ENCODE results near the gene ACACA.

ACACA gene

DNA sequence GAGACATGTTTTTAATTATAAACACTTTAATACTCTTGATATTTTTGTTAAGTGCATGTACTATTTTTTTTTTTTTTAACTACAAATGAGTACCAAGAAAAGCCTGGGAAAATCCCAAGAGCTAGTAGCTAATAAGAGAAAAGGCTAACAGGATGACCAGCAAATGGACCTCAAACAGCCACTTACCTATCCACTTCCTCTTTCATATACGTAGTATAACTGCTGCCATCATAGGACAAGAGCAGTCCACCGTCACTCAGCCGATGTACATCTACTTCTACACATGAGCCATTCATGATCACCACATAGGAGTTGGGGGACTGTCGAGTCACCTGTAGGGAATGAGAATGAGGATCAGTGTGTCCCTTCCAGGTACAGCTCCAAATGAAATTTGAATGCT lies 158.8 kb downstream of the ACACA start:
- no peaks in the 10 kb centered on the region for H3K4me1 ChIP-seq (ENCODE audit: control insufficient read depth, insufficient read depth, low read length)
- H3K27me3 ChIP-seq (ENCODE audit: control insufficient read depth, insufficient read depth, low read length), result no peaks in the 10 kb centered on the region
- no peak overlapping the region for H3K4me2 ChIP-seq (ENCODE audit: low read length)
- H3K36me3 ChIP-seq (ENCODE audit: insufficient read depth, low read length), result peaks cover 55% of the 10 kb centered on the region
- H3K9ac ChIP-seq (ENCODE audit: low read depth, low read length), result no peak overlapping the region
- no peaks in the 10 kb centered on the region for H3K9me3 ChIP-seq (replicated peaks; ENCODE audit: low read length)
- H3K4me3 ChIP-seq (ENCODE audit: low read length), result no peak overlapping the region

DNA sequence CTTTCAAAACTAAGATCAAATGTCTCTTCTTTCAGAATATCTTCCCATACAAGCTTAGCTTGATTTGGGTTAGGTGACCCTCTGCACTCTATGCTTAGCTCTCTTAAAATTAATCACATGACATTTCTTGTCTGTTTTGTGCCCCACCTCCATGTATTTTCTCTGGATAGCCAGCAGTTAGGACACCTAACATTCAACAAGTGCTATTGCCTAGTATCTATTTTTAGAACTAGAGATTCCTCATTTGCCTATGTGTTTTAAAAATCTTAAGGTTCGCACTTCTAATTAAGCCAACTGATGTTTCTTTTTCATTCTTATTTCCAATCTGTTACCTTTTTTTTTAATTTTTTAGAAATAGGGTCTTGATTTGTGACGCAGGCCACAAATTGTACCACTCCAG lies 160.6 kb downstream of the ACACA start:
- H3K9ac ChIP-seq (ENCODE audit: low read depth, low read length), result no peak overlapping the region
- H3K4me1 ChIP-seq (ENCODE audit: control insufficient read depth, insufficient read depth, low read length), result no peaks in the 10 kb centered on the region
- H3K4me2 ChIP-seq (ENCODE audit: low read length), result no peak overlapping the region
- no peaks in the 10 kb centered on the region for H3K9me3 ChIP-seq (replicated peaks; ENCODE audit: low read length)
- H3K4me3 ChIP-seq (ENCODE audit: low read length), result no peak overlapping the region
- no peaks in the 10 kb centered on the region for H3K27me3 ChIP-seq (ENCODE audit: control insufficient read depth, insufficient read depth, low read length)
- peaks cover 59% of the 10 kb centered on the region for H3K36me3 ChIP-seq (ENCODE audit: insufficient read depth, low read length)

DNA sequence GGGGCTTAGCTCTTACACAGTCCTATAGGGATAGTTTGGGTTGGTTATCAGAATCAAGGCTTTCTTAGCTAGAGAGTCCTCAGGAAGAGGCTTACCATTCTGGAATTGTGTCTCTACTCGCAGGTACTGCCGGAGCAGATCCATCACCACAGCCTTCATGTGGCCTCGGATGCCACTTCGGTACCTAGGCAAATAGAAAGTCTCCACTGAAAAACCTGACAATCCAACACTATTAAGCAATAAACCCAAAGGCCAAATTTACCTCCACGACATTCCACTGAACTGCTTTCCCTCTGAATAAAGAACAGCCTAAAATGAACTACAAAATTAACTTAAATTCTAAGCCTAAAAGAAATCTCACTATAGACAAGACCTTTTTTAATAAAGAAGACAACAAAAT lies 166.3 kb downstream of the ACACA start:
- Histone ChIP-seq H3K4me3 (ENCODE audit: low read length) (no peak overlapping the region), H3K9me3 (replicated peaks; ENCODE audit: low read length) (no peaks in the 10 kb centered on the region), H3K27me3 (ENCODE audit: control insufficient read depth, insufficient read depth, low read length) (no peaks in the 10 kb centered on the region), H3K9ac (ENCODE audit: low read depth, low read length) (no peak overlapping the region), H3K4me2 (ENCODE audit: low read length) (no peak overlapping the region), H3K4me1 (ENCODE audit: control insufficient read depth, insufficient read depth, low read length) (no peaks in the 10 kb centered on the region), H3K36me3 (ENCODE audit: insufficient read depth, low read length) (peaks cover 47% of the 10 kb centered on the region)

DNA sequence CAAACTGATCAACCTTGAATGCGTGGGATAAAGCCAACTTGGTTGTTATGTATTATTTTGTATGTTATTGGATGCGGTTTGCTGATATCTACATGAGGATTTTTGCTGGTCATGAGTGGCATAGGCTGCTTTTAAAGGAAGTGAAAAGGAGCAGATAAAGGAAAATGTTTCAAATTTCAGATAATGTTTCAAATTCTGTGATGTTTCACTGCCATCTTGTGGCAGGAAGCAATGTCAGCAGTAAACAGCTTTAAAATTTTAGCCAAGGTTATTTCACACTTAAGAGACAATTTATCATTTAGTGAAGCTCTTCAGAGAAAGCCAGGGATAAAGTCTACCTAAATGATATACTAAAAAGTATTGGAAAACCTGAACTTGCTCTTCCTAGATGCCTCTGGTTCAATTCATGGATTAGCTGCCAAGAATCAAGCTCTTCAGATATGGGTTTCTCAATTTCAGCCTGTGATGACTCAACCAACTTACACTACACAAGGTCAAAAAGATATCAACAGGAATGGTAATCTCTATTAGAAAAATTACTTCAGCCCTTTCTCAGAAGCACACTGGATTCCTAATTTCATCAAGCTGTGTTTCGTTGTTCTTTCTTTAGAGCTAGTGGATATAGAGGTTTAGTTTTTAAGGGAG lies 166.8 kb downstream of the ACACA start:
- Histone ChIP-seq H3K4me1 (ENCODE audit: control insufficient read depth, insufficient read depth, low read length) (no peaks in the 10 kb centered on the region), H3K36me3 (ENCODE audit: insufficient read depth, low read length) (peaks cover 48% of the 10 kb centered on the region), H3K4me3 (ENCODE audit: low read length) (no peak overlapping the region), H3K4me2 (ENCODE audit: low read length) (no peak overlapping the region), H3K27me3 (ENCODE audit: control insufficient read depth, insufficient read depth, low read length) (no peaks in the 10 kb centered on the region), H3K9me3 (replicated peaks; ENCODE audit: low read length) (no peaks in the 10 kb centered on the region), H3K9ac (ENCODE audit: low read depth, low read length) (no peak overlapping the region)

DNA sequence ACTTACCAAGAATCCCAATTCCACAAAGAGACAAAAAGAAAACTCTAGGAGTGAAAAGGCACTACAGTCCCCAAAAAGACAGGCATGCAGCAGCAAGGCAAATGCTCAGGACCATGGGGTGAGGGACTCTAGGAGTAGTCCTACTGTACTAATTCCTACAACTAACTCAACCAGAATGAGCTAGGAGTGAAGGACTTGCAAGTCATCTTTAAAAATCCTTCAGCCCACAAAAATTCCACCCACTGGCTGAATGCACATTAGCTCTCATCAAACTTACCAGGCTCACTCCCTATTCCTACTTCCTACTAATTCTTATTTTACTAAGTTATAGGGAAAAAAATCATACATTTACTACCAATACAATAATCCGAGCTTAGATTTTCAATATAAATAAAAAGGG lies 172.5 kb downstream of the ACACA start:
- Histone ChIP-seq H3K36me3 (ENCODE audit: insufficient read depth, low read length) (peaks cover 26% of the 10 kb centered on the region), H3K27me3 (ENCODE audit: control insufficient read depth, insufficient read depth, low read length) (no peaks in the 10 kb centered on the region), H3K4me3 (ENCODE audit: low read length) (no peak overlapping the region), H3K9ac (ENCODE audit: low read depth, low read length) (no peak overlapping the region), H3K9me3 (replicated peaks; ENCODE audit: low read length) (no peaks in the 10 kb centered on the region), H3K4me2 (ENCODE audit: low read length) (no peak overlapping the region), H3K4me1 (ENCODE audit: control insufficient read depth, insufficient read depth, low read length) (no peaks in the 10 kb centered on the region)

DNA sequence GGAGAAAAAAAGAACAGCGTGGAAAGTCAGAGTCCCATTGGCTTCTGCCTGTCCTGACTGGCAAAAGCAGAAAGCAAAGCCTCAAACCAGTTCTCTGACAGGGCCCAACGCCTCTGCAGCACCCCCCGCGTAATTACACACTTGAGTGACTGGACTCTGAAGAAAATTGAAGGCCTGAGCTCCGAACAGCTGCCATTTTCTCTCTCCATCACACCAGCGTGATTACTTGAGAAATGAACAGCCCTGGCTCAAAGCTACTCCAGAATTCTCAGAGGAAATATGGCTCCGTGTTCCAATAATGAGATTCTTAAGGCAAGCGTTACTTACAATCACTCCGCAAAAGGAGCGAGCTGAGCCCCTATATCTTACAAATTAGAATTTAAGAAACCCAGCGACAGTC lies 173.6 kb downstream of the ACACA start:
- no peak overlapping the region for H3K9ac ChIP-seq (ENCODE audit: low read depth, low read length)
- H3K4me2 ChIP-seq (ENCODE audit: low read length), result no peak overlapping the region
- no peaks in the 10 kb centered on the region for H3K27me3 ChIP-seq (ENCODE audit: control insufficient read depth, insufficient read depth, low read length)
- H3K9me3 ChIP-seq (replicated peaks; ENCODE audit: low read length), result no peaks in the 10 kb centered on the region
- H3K4me1 ChIP-seq (ENCODE audit: control insufficient read depth, insufficient read depth, low read length), result no peaks in the 10 kb centered on the region
- H3K4me3 ChIP-seq (ENCODE audit: low read length), result no peak overlapping the region
- H3K36me3 ChIP-seq (ENCODE audit: insufficient read depth, low read length), result peaks cover 25% of the 10 kb centered on the region

DNA sequence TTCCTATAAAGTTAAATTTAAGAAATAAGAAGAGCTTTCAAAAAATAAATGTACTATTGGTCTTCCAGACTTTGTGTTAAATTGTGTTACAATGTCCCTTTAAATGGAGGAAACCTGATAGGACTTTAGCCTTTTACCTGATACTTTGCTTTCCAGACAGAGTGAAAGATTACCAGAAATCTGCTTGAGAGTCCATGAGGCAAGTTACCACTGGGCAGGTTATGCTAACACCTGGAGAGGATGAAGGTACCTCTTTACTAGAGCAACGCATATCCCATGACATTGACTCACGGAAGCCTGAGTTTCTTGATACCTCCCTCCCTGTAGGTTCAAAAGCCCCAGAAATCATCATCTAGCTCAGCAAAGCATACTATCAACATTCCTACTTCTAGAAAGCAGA lies 174.7 kb downstream of the ACACA start:
- Histone ChIP-seq H3K4me2 (ENCODE audit: low read length) (no peak overlapping the region), H3K27me3 (ENCODE audit: control insufficient read depth, insufficient read depth, low read length) (no peaks in the 10 kb centered on the region), H3K4me1 (ENCODE audit: control insufficient read depth, insufficient read depth, low read length) (no peaks in the 10 kb centered on the region), H3K9me3 (replicated peaks; ENCODE audit: low read length) (no peaks in the 10 kb centered on the region), H3K9ac (ENCODE audit: low read depth, low read length) (no peak overlapping the region), H3K36me3 (ENCODE audit: insufficient read depth, low read length) (peaks cover 20% of the 10 kb centered on the region), H3K4me3 (ENCODE audit: low read length) (no peak overlapping the region)

DNA sequence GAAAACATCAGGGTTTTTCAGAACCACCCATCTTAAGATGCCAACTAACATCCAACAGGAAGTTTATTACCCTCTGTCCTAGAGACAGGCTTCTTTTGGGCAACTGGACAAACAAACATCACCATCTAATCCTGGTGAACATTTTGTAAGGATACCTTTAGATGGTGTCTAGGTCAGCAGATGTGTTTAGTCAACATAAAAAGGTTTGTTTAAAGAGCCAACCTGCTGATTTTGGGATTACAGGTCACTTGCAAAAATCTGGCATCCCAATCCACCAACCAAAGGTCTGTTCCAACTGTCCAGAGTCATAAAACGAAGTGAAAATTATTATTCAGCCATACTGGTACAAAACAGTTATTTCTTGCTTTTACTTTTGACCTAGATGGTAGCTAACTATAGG lies 176.0 kb downstream of the ACACA start:
- Histone ChIP-seq H3K4me3 (ENCODE audit: low read length) (no peak overlapping the region), H3K9ac (ENCODE audit: low read depth, low read length) (no peak overlapping the region), H3K4me1 (ENCODE audit: control insufficient read depth, insufficient read depth, low read length) (no peaks in the 10 kb centered on the region), H3K4me2 (ENCODE audit: low read length) (no peak overlapping the region), H3K27me3 (ENCODE audit: control insufficient read depth, insufficient read depth, low read length) (no peaks in the 10 kb centered on the region), H3K36me3 (ENCODE audit: insufficient read depth, low read length) (peaks cover 27% of the 10 kb centered on the region), H3K9me3 (replicated peaks; ENCODE audit: low read length) (no peaks in the 10 kb centered on the region)

DNA sequence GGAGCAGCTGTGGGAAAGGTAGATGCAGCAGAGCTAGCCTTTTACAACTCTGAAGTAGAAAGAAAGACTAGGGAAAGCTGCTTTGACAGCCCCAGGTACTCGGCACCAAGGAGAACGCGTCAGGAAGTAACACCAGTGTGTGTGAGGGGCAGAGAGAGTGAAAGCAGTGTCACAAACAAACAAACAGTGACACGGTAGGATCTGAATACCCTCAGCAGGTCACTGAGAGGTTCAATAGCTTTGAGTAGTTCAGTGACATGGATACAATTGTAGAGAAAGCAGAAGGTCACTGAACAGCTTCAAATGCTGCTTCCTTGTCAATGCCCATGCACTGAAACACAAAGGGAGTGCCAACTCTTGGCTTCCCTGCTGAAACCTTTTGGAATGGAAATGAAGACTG lies 181.2 kb downstream of the ACACA start:
- no peaks in the 10 kb centered on the region for H3K4me1 ChIP-seq (ENCODE audit: control insufficient read depth, insufficient read depth, low read length)
- H3K36me3 ChIP-seq (ENCODE audit: insufficient read depth, low read length), result peaks cover 30% of the 10 kb centered on the region
- H3K4me2 ChIP-seq (ENCODE audit: low read length), result no peak overlapping the region
- no peaks in the 10 kb centered on the region for H3K27me3 ChIP-seq (ENCODE audit: control insufficient read depth, insufficient read depth, low read length)
- H3K4me3 ChIP-seq (ENCODE audit: low read length), result no peak overlapping the region
- H3K9ac ChIP-seq (ENCODE audit: low read depth, low read length), result no peak overlapping the region
- no peaks in the 10 kb centered on the region for H3K9me3 ChIP-seq (replicated peaks; ENCODE audit: low read length)

DNA sequence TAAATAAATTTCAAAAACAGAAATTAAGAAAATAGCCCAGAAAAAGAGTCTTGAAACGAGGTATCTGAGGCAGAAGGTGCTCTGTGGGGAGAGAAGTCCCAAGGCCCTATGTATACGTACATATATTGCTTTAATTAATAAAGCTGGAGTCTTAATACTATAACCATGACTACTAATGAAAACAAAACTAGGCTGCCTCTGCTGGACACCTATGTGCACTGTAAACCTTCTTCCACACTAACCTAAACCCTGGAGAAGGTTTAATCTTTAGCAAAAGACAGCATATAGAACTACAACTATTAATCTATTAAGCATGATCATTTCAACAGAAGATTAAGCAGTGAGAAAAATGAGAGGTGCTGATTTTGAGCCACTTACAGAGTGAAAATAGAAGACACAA lies 184.8 kb downstream of the ACACA start:
- no peak overlapping the region for H3K4me2 ChIP-seq (ENCODE audit: low read length)
- no peak overlapping the region for H3K9ac ChIP-seq (ENCODE audit: low read depth, low read length)
- H3K4me1 ChIP-seq (ENCODE audit: control insufficient read depth, insufficient read depth, low read length), result no peaks in the 10 kb centered on the region
- no peaks in the 10 kb centered on the region for H3K9me3 ChIP-seq (replicated peaks; ENCODE audit: low read length)
- H3K4me3 ChIP-seq (ENCODE audit: low read length), result no peak overlapping the region
- H3K27me3 ChIP-seq (ENCODE audit: control insufficient read depth, insufficient read depth, low read length), result no peaks in the 10 kb centered on the region
- H3K36me3 ChIP-seq (ENCODE audit: insufficient read depth, low read length), result peaks cover 41% of the 10 kb centered on the region

DNA sequence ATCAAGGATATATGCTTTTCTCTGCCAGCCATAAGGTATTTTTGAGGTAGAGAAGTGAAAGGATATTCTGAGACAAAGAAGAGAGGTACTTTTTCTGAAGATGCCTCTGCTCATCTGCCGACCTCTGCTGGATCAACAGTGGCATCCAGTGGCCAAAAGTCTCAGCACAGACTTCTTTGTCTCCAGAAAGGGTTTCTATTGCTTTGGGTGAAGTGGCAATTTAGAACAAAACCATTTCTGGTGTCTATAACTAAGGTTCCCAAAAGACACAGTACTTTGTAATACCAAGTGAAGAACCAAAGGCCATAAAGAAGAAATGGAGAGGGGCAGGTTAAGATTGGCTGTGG lies 186.1 kb downstream of the ACACA start:
- H3K36me3 ChIP-seq (ENCODE audit: insufficient read depth, low read length), result peaks cover 33% of the 10 kb centered on the region
- no peak overlapping the region for H3K4me3 ChIP-seq (ENCODE audit: low read length)
- no peaks in the 10 kb centered on the region for H3K9me3 ChIP-seq (replicated peaks; ENCODE audit: low read length)
- H3K27me3 ChIP-seq (ENCODE audit: control insufficient read depth, insufficient read depth, low read length), result no peaks in the 10 kb centered on the region
- no peak overlapping the region for H3K4me2 ChIP-seq (ENCODE audit: low read length)
- no peak overlapping the region for H3K9ac ChIP-seq (ENCODE audit: low read depth, low read length)
- no peaks in the 10 kb centered on the region for H3K4me1 ChIP-seq (ENCODE audit: control insufficient read depth, insufficient read depth, low read length)

DNA sequence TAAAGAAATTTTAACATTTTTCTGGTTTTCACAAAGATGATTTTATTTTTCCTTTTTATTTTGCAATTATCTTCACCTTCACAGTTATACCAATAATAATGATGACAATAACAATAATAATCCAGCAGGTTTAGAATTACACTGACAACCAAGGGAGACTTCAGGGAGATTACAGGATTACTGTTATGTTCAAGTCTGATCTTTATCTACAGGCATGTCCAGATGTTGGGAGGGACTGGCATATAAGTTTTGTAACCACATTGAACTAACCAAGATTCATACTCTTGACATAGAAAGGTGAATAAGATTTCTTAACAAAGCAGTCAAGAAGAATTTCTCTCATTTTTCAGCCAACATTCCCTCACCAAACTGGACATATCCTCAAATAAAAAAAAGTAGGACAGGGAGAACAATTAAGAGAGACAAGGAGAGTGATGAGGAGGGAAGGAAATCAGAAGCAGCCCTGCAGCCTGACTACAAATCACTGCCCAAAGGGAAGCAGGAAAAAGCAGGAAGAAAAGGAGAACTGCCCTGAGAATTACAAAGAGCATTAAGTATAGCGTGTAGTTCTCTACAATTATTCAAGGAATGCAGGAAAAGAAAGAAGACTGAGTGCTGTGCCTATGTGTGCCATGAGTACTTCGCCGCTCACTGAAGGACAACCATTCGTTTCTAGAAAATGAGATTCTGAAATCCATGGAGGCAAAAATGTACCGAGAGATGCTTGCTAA lies 186.6 kb downstream of the ACACA start:
- H3K4me2 ChIP-seq (ENCODE audit: low read length), result no peak overlapping the region

More for the DNA sequence above, 186.6 kb downstream of the ACACA start:
- Histone ChIP-seq H3K9ac (ENCODE audit: low read depth, low read length) (no peak overlapping the region), H3K4me3 (ENCODE audit: low read length) (no peak overlapping the region), H3K36me3 (ENCODE audit: insufficient read depth, low read length) (peaks cover 28% of the 10 kb centered on the region), H3K9me3 (replicated peaks; ENCODE audit: low read length) (no peaks in the 10 kb centered on the region), H3K27me3 (ENCODE audit: control insufficient read depth, insufficient read depth, low read length) (no peaks in the 10 kb centered on the region), H3K4me1 (ENCODE audit: control insufficient read depth, insufficient read depth, low read length) (no peaks in the 10 kb centered on the region)

Measured in skeletal muscle satellite cell (primary cell).